Muscle of arm (tissue), 12 donors: ENCODE measurements around the gene ARPP21. TPM values are rescaled to one million over a fixed set of nuclear protein-coding genes. Genes with fewer than 3 reads are reported as not detected.

Experiments
- DNase-seq: peaks from one replicate; pipeline ENCODE4 v3.0.0-alpha.2; 2013
- polyA plus RNA-seq, 12 donors: library from polyadenylated mRNA; unstranded; fragments of 120-200 nt; gene quantifications; one replicate each; pipeline ENCODE4 v1.2.1, GENCODE V29; 2013; ENCODE audit not compliant: insufficient read length in 12 of 12

The ARPP21 gene
- polyA plus RNA-seq, 12 donors, result 88.7 to 290 (median 198) TPM; not detected in 1

- DNase-seq, result no peak
Observed at GRCh38 chr3:35674451-35675109, 35.3 kb downstream of the ARPP21 start.

DNA sequence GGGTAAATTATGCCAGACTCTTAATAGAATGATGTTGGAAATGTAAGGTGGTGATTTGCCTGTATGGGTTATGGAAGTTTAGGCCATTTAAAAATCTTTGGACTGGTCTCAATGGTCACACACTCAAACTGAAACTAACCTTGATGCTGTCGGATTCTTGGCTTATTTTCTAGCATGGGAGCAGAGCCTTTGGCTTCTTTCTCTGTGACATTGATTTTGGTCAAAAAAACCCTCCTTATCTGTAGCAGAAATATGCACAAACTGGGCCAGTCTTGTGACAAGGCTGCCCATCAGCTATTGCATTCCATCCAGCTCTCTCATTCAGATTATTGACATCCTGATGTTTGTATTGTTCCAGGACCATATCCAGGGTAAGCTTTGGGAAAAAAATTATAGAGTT, 35.9 kb downstream of the ARPP21 start:
- no peak for DNase-seq

DNA sequence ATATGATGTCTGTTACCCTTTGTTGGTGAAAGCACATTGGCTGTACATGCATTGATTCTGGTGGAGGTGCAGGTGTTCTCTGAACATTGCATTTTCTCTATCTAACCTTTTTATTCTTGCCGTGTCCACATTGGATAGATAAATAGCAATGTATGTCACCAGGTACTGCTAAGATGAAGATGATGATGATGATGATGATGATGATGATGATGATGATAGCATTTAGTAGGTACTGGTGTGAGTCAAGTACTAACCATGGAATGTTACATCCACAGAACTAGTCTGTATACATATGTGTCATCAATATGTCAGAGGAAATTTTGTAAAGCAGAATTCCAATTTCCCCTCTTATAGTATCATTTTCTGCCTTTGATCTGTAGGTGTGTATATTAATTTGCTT, 36.3 kb downstream of the ARPP21 start:
- DNase-seq, result no peak

- no peak for DNase-seq
Observed at GRCh38 chr3:35677797-35678196, 38.5 kb downstream of the ARPP21 start.

GRCh38 chr3:35678643-35679161, 39.4 kb downstream of the ARPP21 start:
- no peak for DNase-seq

DNA sequence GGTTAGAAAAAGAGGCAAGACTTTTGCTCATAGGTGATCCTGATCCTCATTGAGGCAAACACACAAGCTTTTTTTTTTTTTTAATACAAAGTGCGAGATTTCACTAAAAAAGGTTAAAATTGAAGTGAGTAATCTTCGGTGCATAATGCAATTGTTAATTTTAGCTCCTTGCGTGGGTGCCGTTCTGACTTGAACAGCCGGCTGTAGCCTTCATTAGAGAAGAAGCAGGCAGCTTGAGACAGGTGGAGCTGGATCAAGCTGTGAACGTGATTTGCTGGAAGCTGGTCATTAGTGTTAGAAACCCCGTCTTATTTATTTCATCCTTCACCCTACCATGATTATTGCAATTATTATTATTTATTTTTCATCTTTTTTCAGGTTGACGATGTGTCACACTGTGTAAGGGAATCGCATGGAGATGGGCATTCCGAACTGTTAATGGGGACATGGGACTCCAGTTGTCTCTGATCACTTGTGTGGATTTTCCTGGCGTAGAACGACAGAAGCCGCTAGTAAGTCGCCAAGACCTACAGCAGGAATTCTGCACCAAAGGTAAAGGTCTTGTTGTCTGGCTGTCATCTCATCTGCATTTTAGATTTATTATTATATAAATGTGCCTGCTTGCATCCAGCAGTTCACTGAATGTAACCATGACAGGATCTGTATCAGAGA, 40.2 kb downstream of the ARPP21 start:
- no peak for DNase-seq

DNA sequence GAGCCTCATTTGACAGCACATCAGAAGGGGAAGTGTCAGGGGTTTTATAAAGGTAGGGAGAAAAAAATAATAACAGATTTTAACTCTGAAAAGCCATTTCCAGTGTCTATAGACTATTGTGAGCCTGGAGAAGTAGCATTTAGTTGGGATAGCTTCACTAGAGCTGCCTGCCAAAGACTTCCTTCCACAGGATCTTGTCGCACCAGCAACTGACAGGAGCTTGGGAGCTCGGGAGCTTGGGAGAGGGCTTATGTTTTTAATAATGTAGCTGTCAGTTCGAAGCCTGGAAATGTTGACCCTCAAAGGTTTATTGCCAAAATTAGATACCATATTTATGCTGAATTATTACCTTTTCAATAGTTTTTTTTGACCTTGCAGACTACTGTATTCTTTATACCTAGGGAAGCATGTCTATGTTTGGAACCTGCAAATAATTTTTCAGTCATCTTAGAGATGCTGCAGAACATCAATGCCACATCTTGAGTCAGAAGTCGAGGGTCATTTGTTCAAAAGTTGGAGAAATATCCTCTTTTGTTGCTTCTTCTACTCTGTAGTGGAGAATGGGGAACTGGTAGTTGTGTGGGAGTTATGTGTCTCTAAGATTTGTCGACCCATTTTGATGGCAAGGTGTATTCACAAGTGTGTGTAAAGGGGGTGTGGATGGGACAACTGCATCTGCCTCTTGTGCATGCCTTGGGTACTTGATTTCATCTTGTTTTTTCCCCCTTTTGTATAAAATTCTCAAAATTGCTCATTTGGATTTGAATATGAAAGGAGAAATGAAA, 41.7 kb downstream of the ARPP21 start:
- DNase-seq, result no peak

DNA sequence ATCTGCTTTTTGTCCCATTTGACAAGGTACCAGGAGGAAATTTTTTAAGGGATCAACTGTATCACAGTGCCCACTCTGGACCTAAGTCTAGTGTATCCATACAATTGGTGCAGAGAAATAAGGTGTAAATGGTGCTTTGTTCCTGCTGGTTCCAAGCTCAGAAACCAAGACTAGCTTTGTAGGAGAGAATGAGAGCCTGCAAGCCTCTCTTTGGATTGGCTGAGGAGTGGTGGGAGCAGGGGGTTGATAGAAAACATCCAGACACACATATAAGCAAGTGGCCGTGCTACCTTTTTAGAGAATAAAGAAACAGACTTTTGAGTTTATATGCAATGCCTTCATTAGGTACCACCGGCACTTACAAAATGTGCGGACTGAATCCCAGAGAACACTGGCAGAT, 45.8 kb downstream of the ARPP21 start:
- DNase-seq, result no peak

DNA sequence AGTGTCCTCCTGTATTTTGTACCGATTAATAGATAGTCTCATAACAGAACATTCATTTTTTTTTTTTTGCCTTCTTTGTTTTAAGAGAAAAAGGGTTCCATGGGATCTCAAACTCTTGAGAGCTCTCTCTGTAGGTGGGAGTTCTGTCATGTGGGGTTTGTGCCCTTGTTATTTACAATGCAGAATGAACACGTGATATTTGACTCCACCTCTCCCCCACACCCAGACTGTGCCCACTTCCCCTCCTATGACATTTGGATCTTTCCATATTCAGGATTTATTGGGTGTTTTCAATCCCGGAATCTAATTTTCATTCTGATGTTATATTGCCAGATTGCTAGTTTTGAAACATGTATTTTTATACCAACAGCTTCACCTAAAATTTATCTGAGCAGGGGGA, 49.5 kb downstream of the ARPP21 start:
- DNase-seq, result no peak

GRCh38 chr3:35690271-35690670, 50.9 kb downstream of the ARPP21 start:
- no peak for DNase-seq

DNA sequence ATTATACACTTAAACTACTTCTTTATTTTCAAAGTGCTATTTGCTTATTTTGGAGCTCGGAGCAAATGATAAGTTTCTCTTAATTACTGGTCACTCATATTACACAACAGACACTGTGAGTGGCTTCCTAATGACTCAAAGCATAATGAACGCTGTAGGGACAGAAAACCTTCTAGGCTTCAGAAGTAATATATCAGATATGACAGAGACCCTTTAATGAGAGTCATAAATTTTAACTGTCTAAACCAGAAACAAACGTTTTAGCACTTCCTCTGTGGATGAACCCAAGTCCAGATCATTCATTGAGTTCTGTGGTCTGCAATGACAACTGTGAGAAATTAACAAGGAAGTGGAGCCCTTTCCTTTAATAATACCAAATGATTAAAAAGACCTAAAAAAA, 66.6 kb downstream of the ARPP21 start:
- no peak for DNase-seq

DNA sequence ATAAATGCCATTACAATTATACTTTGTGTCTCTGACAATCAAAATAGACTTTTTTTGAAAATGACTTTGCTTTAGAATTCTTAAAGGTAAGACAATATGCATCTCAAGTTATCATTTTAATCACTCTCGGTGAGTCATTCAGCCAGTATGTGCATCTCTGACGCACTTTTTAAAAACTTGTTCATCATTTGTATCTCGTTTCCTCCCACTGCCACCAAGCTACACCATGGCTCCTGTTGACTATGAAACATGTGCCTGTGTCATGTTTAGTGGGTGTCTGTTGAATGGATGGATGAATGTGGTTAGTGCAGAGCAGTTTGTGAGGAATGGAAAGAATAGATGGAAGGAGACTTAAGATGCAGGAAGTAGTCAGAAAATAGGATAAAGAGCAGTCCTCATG, 68.6 kb downstream of the ARPP21 start:
- no peak for DNase-seq

DNA sequence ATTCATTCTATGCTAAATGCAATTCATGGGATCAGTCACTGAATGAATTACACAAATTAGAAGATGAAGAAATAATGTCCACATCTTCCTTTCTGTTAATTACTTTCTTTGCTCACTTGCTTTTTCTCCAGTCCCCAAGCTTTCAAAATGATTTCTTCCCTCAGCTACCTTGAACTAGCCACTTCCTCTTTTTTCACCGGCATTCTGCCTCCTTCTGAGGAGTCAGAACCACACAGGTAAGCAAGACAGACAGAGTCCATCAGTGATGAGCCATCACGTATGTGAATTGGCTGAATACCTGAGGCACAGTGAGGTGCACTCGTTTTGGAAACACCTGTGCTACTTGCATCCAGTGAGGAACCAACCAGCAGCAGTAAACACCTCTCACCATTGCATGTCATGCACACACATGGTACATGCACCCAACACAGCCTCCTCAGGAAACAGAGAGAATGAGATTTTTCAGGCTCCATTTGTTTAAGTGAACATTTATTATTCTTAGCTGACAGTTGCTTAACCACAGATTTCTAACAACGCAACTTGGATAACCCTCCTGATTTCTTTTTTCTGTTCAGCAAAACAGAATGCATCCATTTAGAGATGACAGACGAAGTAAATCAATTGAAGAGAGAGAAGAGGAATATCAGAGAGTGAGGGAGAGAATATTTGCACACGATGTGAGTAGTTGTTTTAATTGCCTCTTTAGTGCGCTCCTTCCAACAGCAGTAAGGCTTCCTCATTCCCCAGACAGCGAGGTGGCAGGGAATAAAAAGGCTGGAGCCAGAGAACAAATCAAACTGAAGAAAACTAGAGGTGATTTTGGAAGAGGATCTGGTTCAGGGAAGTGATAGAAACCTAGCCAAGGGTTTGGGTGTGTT, 69.3 kb downstream of the ARPP21 start:
- DNase-seq, result no peak

DNA sequence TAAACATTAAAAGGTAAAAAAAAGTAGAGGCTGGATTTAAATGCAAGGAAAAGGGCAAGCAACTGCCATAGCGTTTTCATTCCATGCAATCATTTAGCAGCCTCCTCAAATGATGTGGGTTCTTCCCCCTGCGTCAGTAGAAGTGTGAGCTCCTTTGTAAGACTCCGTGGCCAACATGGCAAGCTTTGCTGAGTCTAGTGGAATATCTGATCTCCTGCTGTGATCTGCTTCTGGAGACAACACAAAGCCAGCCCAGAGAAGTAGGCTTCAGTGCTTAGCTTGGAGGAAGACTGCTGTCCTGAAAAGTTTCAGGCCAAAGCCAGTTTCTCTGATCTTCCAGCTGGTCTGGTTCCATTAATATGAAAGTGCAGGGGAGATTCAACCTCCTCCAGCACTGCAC, 70.4 kb downstream of the ARPP21 start:
- no peak for DNase-seq

GRCh38 chr3:35710554-35710953, 71.2 kb downstream of the ARPP21 start:
- DNase-seq, result no peak

DNA sequence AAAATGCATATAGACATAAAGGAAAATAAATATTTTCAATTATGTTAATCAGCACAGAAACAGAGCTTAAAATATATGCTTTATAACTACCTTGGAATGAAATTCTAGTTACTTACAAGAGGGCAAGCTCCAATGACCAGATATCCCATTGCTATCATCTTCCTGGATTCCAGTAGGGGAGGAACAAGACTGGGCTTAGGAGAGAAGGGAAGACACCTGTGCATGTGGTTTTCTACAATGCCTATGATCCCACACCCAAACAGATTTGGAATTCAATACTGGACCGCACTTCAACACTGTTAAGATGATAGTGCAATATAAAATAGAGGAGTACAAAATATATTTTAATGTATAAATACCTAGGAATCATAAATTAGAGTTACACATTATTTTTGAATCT, 79.6 kb downstream of the ARPP21 start:
- no peak for DNase-seq

- DNase-seq, result no peak
Observed at GRCh38 chr3:35721628-35722027, 82.3 kb downstream of the ARPP21 start.

- no peak for DNase-seq
Observed at GRCh38 chr3:35722902-35723301, 83.6 kb downstream of the ARPP21 start.

- no peak for DNase-seq
Observed at GRCh38 chr3:35723480-35724097, 84.3 kb downstream of the ARPP21 start.

DNA sequence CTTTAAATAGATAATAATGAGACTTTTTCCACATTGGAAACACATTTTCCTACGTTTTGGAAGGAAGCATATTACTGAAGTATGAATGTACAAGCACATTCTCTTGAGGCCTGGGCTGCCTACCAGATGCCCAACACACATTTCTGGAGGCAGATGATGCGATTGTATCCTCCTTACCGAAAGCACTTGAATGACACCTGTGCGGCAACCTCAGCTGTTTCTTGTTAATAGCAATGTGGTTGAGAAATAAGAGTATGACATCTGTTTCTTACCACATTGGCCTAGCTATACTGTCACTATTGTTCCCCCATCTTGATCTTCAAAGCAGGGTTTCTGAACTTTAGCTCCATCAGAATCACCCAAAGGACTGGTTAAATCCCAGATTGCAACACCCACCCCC, 84.8 kb downstream of the ARPP21 start:
- DNase-seq, result no peak

- DNase-seq, result no peak
Observed at GRCh38 chr3:35727179-35727578, 87.9 kb downstream of the ARPP21 start.
